GM21367 (cell line): ENCODE measurements around the gene CDKN3.
"Not testable (repeated sequence)": the region's sequence is repeated elsewhere in the genome, so short reads cannot be mapped to it uniquely, and the experiment has no call there.

ENCODE experiments used
- ATAC-seq: cut with Tn5 transposase; IDR thresholded peaks from one replicate; pipeline ENCODE4 v1.9.1; 2021; ENCODE audit not compliant: unreplicated experiment

The CDKN3 gene

DNA sequence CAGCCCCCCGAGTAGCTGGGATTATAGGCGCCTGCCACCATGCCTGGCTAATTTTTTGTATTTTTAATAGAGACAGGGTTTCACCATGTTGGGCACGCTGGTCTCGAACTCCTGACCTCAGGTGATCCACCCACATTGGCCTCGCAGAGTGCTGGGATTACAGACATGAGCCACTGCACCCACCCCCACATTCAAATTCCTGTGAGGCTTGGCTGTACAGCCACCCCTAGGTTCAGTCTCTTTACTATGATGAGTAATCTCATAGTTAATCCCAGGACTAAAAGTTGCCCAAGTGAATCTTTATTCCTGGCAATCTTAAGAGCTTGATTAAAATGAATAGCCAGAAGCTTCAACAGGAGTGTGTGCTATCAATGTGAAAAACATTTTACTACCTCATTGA lies 57.2 kb downstream of the CDKN3 start:
- ATAC-seq = not testable (repeated sequence)

DNA sequence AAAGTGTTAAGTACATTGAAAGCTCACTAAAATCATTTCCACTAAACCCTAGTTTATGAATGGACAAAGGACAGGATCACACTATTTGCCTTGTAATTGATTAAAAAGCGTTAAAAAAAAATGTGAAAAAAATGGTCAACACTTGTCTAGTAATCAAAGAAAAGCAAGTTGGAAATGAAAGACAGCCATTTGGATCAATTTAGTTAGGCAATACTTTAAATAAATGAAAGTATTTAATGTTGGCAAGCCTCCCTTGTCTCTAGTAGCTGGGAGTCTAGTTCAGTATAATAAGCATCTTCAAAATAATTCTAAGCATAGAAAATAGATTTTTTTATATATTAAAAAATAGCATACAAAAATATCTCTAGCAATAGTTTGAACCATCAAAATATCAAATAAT lies 58.6 kb downstream of the CDKN3 start:
- no peak for ATAC-seq

DNA sequence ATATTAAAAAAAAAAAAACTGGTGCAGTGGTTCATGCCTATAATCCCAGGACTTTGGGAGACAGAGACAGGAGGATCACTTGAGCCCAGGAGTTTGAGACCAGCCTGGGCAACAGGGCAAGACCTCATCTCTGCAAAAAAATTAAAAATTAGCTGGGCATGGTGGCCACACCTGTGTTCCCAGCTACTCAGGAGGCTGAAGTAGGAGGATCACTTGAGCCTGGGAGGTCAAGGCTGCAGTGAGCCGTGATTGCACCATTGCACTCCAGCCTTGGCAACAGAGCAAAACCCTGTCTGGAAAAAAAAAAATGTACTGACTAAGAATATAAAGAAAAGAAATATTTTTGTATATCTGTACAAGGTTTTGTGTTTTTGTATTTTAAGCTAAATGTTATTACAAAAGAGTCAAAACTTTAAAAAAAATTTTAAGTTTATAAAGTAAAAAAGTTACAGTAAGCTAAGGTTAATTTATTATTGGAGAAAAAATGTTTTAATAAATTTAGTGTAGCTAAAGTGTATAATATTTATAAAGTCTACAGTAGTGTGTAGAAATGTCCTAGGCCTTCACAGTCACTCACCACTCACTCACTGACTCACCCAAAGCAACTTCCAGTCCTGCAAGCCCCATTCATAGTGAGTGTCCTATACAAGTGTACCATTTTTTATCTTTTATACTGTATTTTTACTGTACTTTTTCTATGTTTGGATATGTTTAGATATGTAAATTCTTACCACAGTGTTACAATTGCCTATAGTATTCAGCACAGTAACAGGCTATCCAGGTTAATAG lies 60.2 kb downstream of the CDKN3 start:
- ATAC-seq = not testable (repeated sequence)

DNA sequence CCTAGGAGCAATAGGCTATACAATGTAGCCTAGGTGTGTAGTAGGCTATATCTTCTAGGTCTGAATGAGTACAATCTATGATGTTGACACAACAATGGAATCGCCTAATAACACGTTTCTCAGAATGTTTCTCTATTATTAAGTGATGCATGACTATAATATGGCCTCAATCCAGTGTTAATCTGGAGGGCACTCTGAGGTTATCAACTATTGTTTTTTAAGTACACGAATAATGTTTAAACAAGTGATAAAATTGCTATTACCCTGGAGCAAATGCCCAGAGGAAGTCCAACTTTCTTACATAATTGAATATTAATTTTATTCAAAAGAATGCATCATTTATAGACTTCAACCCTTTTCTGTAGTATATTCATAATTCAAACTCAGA lies 60.8 kb downstream of the CDKN3 start:
- ATAC-seq = no peak

DNA sequence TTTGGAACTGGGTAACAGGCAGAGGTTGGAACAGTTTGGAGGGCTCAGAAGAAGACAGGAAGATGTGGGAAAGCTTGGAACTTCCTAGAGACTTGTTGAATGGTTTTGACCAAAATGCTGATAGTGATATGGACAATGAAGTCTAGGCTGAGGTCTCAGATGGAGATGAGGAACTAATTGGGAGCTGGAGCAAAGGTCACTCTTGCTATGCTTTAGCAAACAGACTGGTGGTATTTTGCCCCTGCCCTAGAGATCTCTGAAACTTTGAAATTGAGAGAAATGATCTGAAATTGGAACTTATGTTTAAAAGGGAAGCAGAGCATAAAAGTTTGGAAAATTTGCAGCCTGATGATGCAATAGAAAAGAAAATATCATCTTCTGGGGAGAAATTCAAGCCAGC lies 61.7 kb downstream of the CDKN3 start:
- not testable (repeated sequence) for ATAC-seq

DNA sequence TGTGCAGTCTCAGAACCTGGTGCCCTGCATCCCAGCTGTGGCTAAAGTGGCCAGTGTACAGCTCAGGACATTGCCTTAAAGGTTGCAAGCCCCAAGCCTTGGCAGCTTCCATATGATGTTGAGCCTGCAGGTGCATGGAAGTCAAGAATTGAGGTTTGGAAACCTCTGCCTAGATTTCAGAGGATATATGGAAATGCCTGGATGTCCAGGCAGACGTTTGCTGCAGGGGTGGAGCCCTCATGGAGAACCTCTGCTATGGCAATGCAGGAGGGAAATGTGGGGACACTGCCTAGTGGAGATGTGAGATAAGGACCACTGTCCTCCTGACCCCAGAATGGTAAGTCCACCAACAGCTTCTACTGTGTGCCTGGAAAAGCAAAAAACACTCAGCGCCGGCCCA lies 62.3 kb downstream of the CDKN3 start:
- ATAC-seq = no peak

DNA sequence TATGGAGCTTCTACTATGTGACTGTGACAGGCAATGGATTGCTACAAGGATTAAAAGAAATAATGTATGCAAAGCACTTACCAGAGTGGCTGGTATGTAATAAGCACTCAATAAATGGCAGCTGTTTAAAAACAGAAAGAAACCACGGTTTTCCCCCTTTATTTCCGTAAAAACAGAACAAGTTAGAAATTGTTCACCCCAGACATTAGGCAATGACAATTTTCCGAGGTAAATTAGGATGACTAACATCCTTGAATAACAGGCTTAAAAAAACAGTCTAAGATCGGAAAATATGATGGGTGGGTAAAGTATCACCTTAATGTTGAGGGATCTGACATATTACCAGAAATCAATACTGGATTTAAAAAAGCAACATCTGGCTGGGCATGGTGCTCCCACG lies 65.2 kb downstream of the CDKN3 start:
- no peak for ATAC-seq

DNA sequence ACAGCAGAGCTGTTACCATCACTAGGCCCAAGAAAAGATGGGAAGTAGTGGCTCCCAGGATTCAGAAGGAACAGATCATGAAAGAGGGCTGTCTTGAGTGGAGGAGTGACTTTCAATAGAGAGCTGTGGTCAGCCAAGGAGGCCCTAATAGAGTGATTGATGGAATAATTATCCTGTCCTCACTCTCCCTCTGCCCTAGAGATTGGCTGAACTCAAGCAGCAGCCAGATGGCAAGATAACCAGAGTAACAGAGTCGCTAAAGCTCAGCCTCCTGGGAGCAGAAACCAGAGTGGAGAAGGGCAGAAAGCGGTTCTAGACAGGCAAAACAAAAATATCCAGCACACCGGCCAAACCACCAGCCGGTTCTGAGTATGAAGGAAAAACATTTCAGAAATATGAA lies 68.8 kb downstream of the CDKN3 start:
- no peak for ATAC-seq

DNA sequence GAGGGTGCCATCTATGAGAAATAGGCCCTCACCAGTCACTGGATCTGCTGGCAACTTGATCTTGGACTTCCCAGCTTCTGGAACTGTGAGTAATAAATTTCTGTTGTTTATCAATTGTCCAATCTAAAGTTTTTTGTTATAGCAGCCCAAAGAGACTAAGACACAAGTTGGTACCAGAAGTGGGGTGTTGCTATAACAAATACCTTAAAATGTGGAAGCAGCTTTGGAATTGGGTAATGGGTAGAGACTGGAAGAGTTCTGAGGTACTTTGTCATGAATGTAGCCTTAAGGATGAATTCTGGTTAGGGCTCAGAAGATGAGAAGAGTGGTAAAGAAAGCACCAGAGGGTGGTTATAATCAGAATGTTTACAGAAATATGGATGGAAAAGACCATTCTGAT lies 70.5 kb downstream of the CDKN3 start:
- no peak for ATAC-seq
